Heart left ventricle (tissue), 16 donors: ENCODE results near the gene SFSWAP. TPM values are rescaled to one million over a fixed set of nuclear protein-coding genes. Genes with fewer than 3 reads are reported as not detected.

Source experiments
- ATAC-seq, 4 donors: fragments of 200-7000 bp; cut with Tn5 transposase; one replicate each; pipeline ENCODE4 v1.9.1; 2020 to 2022; ENCODE audit warnings: moderate library complexity in 4 of 4, mild to moderate bottlenecking in 3 of 4, moderate number of reproducible peaks in 1 of 4
- DNase-seq, 5 donors: peaks; one replicate each; pipeline ENCODE4 v3.0.0-alpha.2; 2020
- H3K27ac ChIP-seq, 12 donors: fragments of 200-600 bp; sonication (generic) in 4 of 12; one replicate each; pipeline versions ENCODE4 v1.5.0 to v1.8.0; 2016 to 2022; ENCODE audit warnings: mild to moderate bottlenecking in 2 of 12
- H3K27me3 ChIP-seq, 9 donors: fragments of 200-600 bp; sonication (generic) in 2 of 9; one replicate each; pipeline versions ENCODE4 v1.5.1 to v1.8.0; 2016 to 2022; ENCODE audit warnings: mild to moderate bottlenecking in 3 of 9
- H3K36me3 ChIP-seq, 9 donors: fragments of 200-600 bp; sonication (generic) in 2 of 9; one replicate each; pipeline versions ENCODE4 v1.5.0 to v1.8.0; 2018 to 2022; ENCODE audit warnings: mild to moderate bottlenecking in 2 of 9
- H3K4me1 ChIP-seq, 12 donors: fragments of 200-600 bp; sonication (generic) in 4 of 12; one replicate each; pipeline versions ENCODE4 v1.5.0 to v1.8.0; 2016 to 2022; ENCODE audit warnings: mild to moderate bottlenecking in 3 of 12
- H3K4me3 ChIP-seq, 12 donors: fragments of 200-600 bp; sonication (generic) in 4 of 12; one replicate each; pipeline versions ENCODE4 v1.5.0 to v1.8.0; 2017 to 2022; ENCODE audit warnings: mild to moderate bottlenecking in 9 of 12, moderate library complexity in 4 of 12
- H3K9me3 ChIP-seq, 12 donors: fragments of 200-600 bp; sonication (generic) in 4 of 12; one replicate each; pipeline versions ENCODE4 v1.5.0 to v1.8.0; 2016 to 2022; ENCODE audit warnings: mild to moderate bottlenecking in 1 of 12
- POLR2A ChIP-seq, 2 donors: fragments of 450-650 bp; IDR thresholded peaks; one replicate each; pipeline ENCODE4 v1.6.1; 2017; ENCODE audit warnings: antibody characterized with exemption in 2 of 2, mild to moderate bottlenecking in 2 of 2, moderate library complexity in 2 of 2
- WGBS, 4 donors: extraction: QIAGEN DNeasy Blood & Tissue Kit in 2 of 4; methylation state at CpG; one replicate each; pipeline versions ENCODE4 v1.1.5 to v1.1.7; 2013 to 2018; 5-methylcytosine and 5-hydroxymethylcytosine counted together
- intact Hi-C, 10 donors: fragments of 100-400 bp; cut with DNase I; formaldehyde crosslinking; loops; one replicate each; pipeline versions ENCODE4 v1.11.1 to v1.14.2; 2022
- polyA plus RNA-seq, 2 donors: library from polyadenylated mRNA; stranded (reverse); fragments of 200-250 nt; gene quantifications; one replicate each; pipeline ENCODE4 v1.2.3, GENCODE V29; 2013
- total RNA-seq, 9 donors: library from RNA; depleted of rRNA in 2 of 9; stranded (reverse); fragments of >200 nt in 2 of 9; fragmentation: NEBNext Ultra II Directional in 3 of 9; extraction: Animal tissue kit (Norgen Biotek cat#: 25700) in 3 of 9; gene quantifications; one replicate each; pipeline versions ENCODE4 v1.1.0 to v1.2.4, GENCODE V29; 2016 to 2023
- TF ChIP-seq, protein P1 (sequence below), 12 donors: fragments of 200-600 bp; sonication (generic) in 4 of 12; IDR thresholded peaks; one replicate each; pipeline versions ENCODE4 v1.5.0 to v1.8.0; 2018 to 2022; ENCODE audit warnings: antibody characterized with exemption in 12 of 12, mild to moderate bottlenecking in 5 of 12
- donor health status: ischemic (EF 13 %, LVEDD 7.1; RV severe dilation, severe dysfunction).
- donor health status: healthy with polysubstance abuse.
- donor health status: DM: no; HTN: yes; CAD: no.
- donor health status: DM: no; HTN: no; CAD: no.
- donor health status: ischemic (EF 25% LVEDD 6.9; RV normal size, moderate dysfunction).
- donor health status: ischemic (EF 25% LVEDD 5.7; RV mildly dilated, moderate dysfunction).
- donor health status: healthy.
- donor health status: DM: yes; HTN: yes; CAD: no.
- donor health status: ischemic (EF 35%, LVEDD 5.7; RV mildly dilated, moderate dysfunction).
- donor health status: nonischemic (EF 11% LVEDD 7.7; RV severe dilation, severe dysfunction).
- donor health status: DM: yes; HTN: yes; CAD: no.
- donor health status: PGD.
- donor health status: ischemic (EF 29% LVEDD 5.4; RV normal size, mild dysfunction).
- donor health status: nonischemic (EF 23%, LVEDD 6.1; RV moderate dilation, normal function).

The SFSWAP gene
- total and polyA plus RNA-seq, 11 donors: 10.4 to 25.1 (median 18.6) TPM

DNA sequence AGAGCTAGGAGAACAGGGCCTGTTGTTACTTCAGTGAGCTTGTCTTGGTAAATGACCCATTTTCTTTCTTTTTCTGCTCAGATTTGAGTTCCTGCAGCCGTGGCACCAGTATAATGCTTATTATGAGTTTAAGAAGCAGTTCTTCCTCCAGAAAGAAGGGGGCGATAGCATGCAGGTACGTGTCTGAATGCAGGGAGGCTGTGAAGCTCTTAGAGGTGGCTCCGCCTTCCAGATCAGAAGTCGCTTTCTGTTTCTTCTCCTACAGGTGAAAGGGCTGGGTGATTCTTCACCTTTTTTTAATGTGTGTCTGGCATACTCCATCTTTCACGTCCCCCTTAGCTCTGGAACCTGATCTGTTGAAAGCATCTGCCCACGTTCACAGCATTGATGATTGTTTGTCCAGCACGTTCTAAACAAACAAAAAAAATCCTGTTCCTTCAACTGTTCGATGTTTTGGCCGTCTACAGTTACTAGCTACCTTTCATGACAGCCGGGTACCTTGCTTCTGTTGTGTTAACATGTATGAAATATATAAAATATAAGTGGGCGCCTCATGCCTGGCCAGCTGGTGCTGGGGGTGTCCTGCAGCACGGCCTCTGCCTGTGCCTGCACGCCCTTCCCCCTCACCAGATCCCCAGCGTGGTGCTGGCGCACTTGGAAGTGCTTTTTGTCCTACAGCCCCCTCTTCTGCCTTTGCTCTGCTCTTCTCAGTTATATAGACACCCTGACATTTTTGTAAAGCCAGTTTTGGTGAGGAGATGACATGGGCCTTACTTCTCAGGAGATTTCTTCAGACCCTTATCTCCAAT lies 44.6 kb downstream of the SFSWAP start:
- H3K9me3 ChIP-seq: no peaks in the 10 kb centered on the region
- WGBS, 4 donors: 87 to 90% (median 89%) methylated on average over 16 of the region's 16 CpGs
- intact Hi-C loops: no loop called here
- ATAC-seq (no peak), DNase-seq (no peak)
- peaks cover 0 to 98% (median 85%) of the 10 kb centered on the region in 9 donors for H3K36me3 ChIP-seq
- H3K27me3 ChIP-seq: no peaks in the 10 kb centered on the region
- peaks cover 0 to 9% (median 0%) of the 10 kb centered on the region in 12 donors for H3K4me1 ChIP-seq
- H3K27ac ChIP-seq: no peak overlapping the region
- TF ChIP-seq, protein P1, sequence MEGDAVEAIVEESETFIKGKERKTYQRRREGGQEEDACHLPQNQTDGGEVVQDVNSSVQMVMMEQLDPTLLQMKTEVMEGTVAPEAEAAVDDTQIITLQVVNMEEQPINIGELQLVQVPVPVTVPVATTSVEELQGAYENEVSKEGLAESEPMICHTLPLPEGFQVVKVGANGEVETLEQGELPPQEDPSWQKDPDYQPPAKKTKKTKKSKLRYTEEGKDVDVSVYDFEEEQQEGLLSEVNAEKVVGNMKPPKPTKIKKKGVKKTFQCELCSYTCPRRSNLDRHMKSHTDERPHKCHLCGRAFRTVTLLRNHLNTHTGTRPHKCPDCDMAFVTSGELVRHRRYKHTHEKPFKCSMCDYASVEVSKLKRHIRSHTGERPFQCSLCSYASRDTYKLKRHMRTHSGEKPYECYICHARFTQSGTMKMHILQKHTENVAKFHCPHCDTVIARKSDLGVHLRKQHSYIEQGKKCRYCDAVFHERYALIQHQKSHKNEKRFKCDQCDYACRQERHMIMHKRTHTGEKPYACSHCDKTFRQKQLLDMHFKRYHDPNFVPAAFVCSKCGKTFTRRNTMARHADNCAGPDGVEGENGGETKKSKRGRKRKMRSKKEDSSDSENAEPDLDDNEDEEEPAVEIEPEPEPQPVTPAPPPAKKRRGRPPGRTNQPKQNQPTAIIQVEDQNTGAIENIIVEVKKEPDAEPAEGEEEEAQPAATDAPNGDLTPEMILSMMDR (IDR thresholded peaks at IDR 0.05): peak in 5 of 12 donors; percentile 8 to 35 (median 22)
- no peak for TF ChIP-seq POLR2A (IDR thresholded peaks at IDR 0.05)
- H3K4me3 ChIP-seq: no peak overlapping the region

DNA sequence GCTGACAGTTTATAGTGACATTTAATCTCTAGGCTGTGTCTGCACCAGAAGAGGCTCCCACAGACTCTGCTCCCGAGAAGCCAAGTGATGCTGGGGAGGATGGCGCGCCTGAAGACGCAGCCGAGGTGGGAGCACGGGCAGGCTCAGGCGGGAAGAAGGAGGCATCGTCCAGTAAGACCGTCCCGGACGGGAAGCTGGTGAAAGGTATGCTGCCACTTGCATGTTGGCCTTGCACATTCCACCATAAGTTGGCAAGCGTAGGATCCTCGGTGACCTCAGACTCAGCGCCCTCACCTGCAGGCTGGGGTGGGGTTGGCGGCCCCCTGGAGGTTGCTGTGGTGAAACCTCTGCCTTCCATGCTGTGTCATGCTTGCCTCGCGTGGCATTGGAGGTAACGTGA lies 45.6 kb downstream of the SFSWAP start:
- intact Hi-C loops: no loop called here
- Histone ChIP-seq H3K27me3 (no peaks in the 10 kb centered on the region), H3K4me1 (peaks cover 0 to 9% (median 0%) of the 10 kb centered on the region in 12 donors), H3K4me3 (no peak overlapping the region), H3K36me3 (peaks cover 0 to 99% (median 88%) of the 10 kb centered on the region in 9 donors), H3K27ac (no peak overlapping the region), H3K9me3 (no peaks in the 10 kb centered on the region)
- TF ChIP-seq, protein P1 (IDR thresholded peaks at IDR 0.05): no peak
- no peak for TF ChIP-seq POLR2A (IDR thresholded peaks at IDR 0.05)
- ATAC-seq: no peak
- WGBS, 4 donors: 94 to 96% (median 95%) methylated on average over 18 of the region's 18 CpGs
- no peak for DNase-seq

DNA sequence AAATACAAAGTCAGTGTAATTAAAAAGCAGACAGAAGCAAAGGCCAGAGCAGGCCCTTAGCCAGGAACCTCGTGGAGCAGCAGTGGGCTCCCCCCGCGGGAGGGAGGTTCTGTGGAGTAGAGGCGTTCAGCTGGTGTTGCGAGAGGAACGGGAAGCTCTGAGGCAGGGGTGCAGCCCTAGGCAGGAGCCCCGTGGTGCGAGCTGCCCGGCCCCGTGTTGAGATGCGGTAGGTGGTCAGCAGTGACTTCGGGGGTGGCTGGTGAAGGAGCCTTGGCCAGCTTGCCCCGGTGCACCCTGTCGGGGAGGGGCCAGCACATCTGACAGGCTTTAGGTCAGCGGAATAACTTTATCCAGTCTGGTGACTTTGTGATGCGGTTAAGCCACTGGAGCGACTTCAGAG lies 46.2 kb downstream of the SFSWAP start:
- H3K27me3 ChIP-seq: no peaks in the 10 kb centered on the region
- peaks cover 0 to 99% (median 92%) of the 10 kb centered on the region in 9 donors for H3K36me3 ChIP-seq
- ATAC-seq: no peak
- H3K27ac ChIP-seq: no peak overlapping the region
- peaks cover 0 to 9% (median 0%) of the 10 kb centered on the region in 12 donors for H3K4me1 ChIP-seq
- no peak overlapping the region for H3K4me3 ChIP-seq
- DNase-seq: no peak
- no peaks in the 10 kb centered on the region for H3K9me3 ChIP-seq
- intact Hi-C loops: no loop called here
- 94 to 95% (median 94%) methylated on average over 17 of the region's 17 CpGs for WGBS, 4 donors
- TF ChIP-seq POLR2A (IDR thresholded peaks at IDR 0.05): no peak
- TF ChIP-seq, protein P1 (IDR thresholded peaks at IDR 0.05): no peak

DNA sequence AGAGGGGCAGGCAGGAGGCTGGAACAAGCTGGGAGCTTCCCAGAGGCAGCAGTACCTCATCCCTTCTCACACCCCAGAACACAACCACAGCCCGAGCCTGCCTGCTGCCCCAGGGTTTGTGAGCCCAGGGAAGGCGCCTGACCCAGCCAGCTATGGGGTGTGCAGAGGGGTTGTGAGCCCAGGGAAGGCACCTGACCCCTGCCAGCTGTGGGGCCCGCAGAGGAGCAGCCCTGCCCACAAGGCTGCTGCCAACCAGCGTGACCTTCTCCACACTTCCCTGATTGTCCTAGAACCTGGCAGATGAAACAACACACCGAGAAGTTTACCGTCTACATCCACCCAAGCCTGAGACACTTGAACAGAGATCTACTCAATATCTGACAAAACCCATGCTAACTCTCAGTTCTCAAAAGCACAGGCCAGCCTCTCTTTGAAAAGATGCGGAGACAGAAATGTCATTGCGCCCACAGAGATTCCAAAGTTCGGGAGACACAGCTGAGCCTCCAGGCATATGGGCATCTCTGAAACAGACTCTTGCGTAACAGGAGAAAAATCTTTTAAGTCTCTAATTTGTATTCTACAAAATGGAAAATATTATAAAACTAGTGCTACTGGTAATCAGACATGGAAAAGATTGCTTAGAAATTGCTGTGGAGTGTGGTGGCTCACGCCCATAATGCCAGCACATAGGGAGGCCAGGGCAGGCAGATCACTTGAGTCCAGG lies 47.3 kb downstream of the SFSWAP start:
- H3K4me3 ChIP-seq: no peak overlapping the region
- WGBS, 4 donors: 74 to 83% (median 79%) methylated on average over 9 to 11 of the region's 11 CpGs
- DNase-seq (peak in 2 of 5 donors; percentile 29 to 43), ATAC-seq (peak; percentile 67 to 88 (median 84))
- H3K36me3 ChIP-seq: peaks cover 0 to 99% (median 94%) of the 10 kb centered on the region in 9 donors
- no peaks in the 10 kb centered on the region for H3K27me3 ChIP-seq
- H3K27ac ChIP-seq: peak overlapping the region in 4 of 12 donors; percentile 30 to 55 (median 50)
- H3K9me3 ChIP-seq: no peaks in the 10 kb centered on the region
- TF ChIP-seq, protein P1 (IDR thresholded peaks at IDR 0.05): no peak
- no peak for TF ChIP-seq POLR2A (IDR thresholded peaks at IDR 0.05)
- intact Hi-C loops: no loop called here
- H3K4me1 ChIP-seq: peaks cover 0 to 9% (median 0%) of the 10 kb centered on the region in 12 donors
